A549 (cell line): ENCODE data around the gene KTN1. TPM values are rescaled to one million over a fixed set of nuclear protein-coding genes. Genes with fewer than 3 reads are reported as not detected.

Experiments
- ATAC-seq, 2 experiments: fragments of 200-7000 bp in 1 of 2; fragments of >200 bp in 1 of 2; cut with Nextera tagmentation in 1 of 2; cut with Tn5 transposase in 1 of 2; 3 replicates each; pipeline versions ENCODE4 v1.8.0 to v1.9.1; 2018 to 2020; ENCODE audit warnings: mild to moderate bottlenecking in 1 of 2, moderate library complexity in 1 of 2
- CTCF ChIA-PET: fragments of 300-600 bp; sonication (Branson Sonifier 250); formaldehyde crosslinking; extraction: SDS; loops from one replicate; lab custom pipeline; 2021; ENCODE audit warnings: antibody characterized with exemption, inconsistent platforms; lab: Yijun Ruan, JAX
- POLR2A ChIA-PET: fragments of 350-600 bp; formaldehyde crosslinking; extraction: SDS; loops from one replicate; lab custom pipeline; 2021; ENCODE audit warnings: antibody characterized with exemption, inconsistent platforms; lab: Yijun Ruan, JAX
- DNase-seq, 2 experiments: peaks; one replicate each; pipeline versions ENCODE4 v3.0.0 to v3.0.0-alpha.2; 2011 to 2016; ENCODE audit warnings: low read depth in 1 of 2, low spot score in 1 of 2
- FAIRE-seq: peaks from 2 replicates; lab custom pipeline; 2011; peaks lifted over from hg19 to GRCh38; lab: Jason Lieb, UNC
- H3K27ac ChIP-seq, 2 experiments: fragments of >200 bp; sonication (Bioruptor Twin); formaldehyde crosslinking; 3 replicates each; pipeline ENCODE4 v1.5.1; 2016 to 2017
- H3K4me1 ChIP-seq: fragments of >200 bp; sonication (Bioruptor Twin); formaldehyde crosslinking; 3 replicates; pipeline ENCODE4 v1.6.1; 2016
- H3K4me2 ChIP-seq: fragments of >200 bp; sonication (Bioruptor Twin); formaldehyde crosslinking; 3 replicates; pipeline ENCODE4 v1.6.1; 2016
- H3K4me3 ChIP-seq: fragments of >200 bp; sonication (Bioruptor Twin); formaldehyde crosslinking; 3 replicates; pipeline ENCODE4 v1.5.1; 2016
- H3K9me3 ChIP-seq: fragments of >200 bp; sonication (Bioruptor Twin); formaldehyde crosslinking; 3 replicates; pipeline ENCODE4 v1.6.1; 2016
- CBX8 ChIP-seq: fragments of 200-600 bp; sonication (generic); IDR thresholded peaks from 2 replicates; pipeline ENCODE4 v1.6.1; 2016
- CEBPB ChIP-seq, 2 experiments: fragments of >200 bp in 1 of 2; sonication (Bioruptor Twin) in 1 of 2; formaldehyde crosslinking in 1 of 2; IDR thresholded peaks; 2 replicates each; pipeline ENCODE4 v1.6.1; 2012 to 2016
- CHD2 ChIP-seq: fragments of 150-350 bp; IDR thresholded peaks from 2 replicates; pipeline ENCODE4 v1.6.1; 2014; ENCODE audit warnings: low read length; ENCODE audit not compliant: partially characterized antibody
- CTCF ChIP-seq: fragments of >200 bp; sonication (Bioruptor Twin); formaldehyde crosslinking; IDR thresholded peaks from 3 replicates; pipeline ENCODE4 v1.5.1; 2016
- GATA3 ChIP-seq: IDR thresholded peaks from 2 replicates; pipeline ENCODE4 v1.6.1; 2012; ENCODE audit warnings: borderline replicate concordance
- HDAC2 ChIP-seq: fragments of 200-600 bp; sonication (generic); IDR thresholded peaks from 2 replicates; pipeline ENCODE4 v1.6.1; 2016
- HOXA7 ChIP-seq: fragments of 250-450 bp; sonication (Bioruptor Pico); IDR thresholded peaks from 2 replicates; pipeline ENCODE4 v1.5.0; 2020; ENCODE audit warnings: mild to moderate bottlenecking, moderate library complexity
- HOXB13 ChIP-seq: fragments of 250-450 bp; sonication (Bioruptor Pico); IDR thresholded peaks from 2 replicates; pipeline ENCODE4 v1.5.0; 2020; ENCODE audit warnings: low read depth, mild to moderate bottlenecking, moderate library complexity
- HOXB5 ChIP-seq: fragments of 250-450 bp; sonication (Bioruptor Pico); IDR thresholded peaks from 2 replicates; pipeline ENCODE4 v1.5.0; 2020; ENCODE audit warnings: mild to moderate bottlenecking, moderate library complexity
- KDM5A ChIP-seq: fragments of 200-600 bp; sonication (generic); IDR thresholded peaks from 2 replicates; pipeline ENCODE4 v1.6.1; 2016; ENCODE audit warnings: antibody characterized with exemption, mild to moderate bottlenecking
- MAFK ChIP-seq: fragments of 450-650 bp; IDR thresholded peaks from 2 replicates; pipeline ENCODE4 v1.6.1; 2014; ENCODE audit not compliant: partially characterized antibody
- MAZ ChIP-seq: fragments of 150-350 bp; IDR thresholded peaks from 2 replicates; pipeline ENCODE4 v1.6.1; 2014; ENCODE audit warnings: antibody characterized with exemption, low read depth, low read length, borderline replicate concordance
- NR3C1 ChIP-seq: fragments of >200 bp; sonication (Bioruptor Twin); formaldehyde crosslinking; IDR thresholded peaks from 3 replicates; pipeline ENCODE4 v1.6.1; 2017
- PHF8 ChIP-seq: fragments of 200-600 bp; sonication (generic); IDR thresholded peaks from 2 replicates; pipeline ENCODE4 v1.6.1; 2016; ENCODE audit warnings: low read depth, mild to moderate bottlenecking, antibody characterized with exemption, moderate library complexity, borderline replicate concordance
- RAD21 ChIP-seq, 2 experiments: fragments of >200 bp in 1 of 2; sonication (Bioruptor Twin) in 1 of 2; formaldehyde crosslinking in 1 of 2; IDR thresholded peaks in 1 of 2; conservative IDR thresholded peaks in 1 of 2; 2 replicates in 1 of 2; 3 replicates in 1 of 2; pipeline ENCODE4 v1.6.1; 2012 to 2018; ENCODE audit warnings: inconsistent platforms in 1 of 2
- RCOR1 ChIP-seq: fragments of 150-350 bp; IDR thresholded peaks from 2 replicates; pipeline ENCODE4 v1.6.1; 2014; ENCODE audit warnings: antibody characterized with exemption, low read length, low read depth
- RNF2 ChIP-seq: fragments of 200-600 bp; sonication (generic); IDR thresholded peaks from 2 replicates; pipeline ENCODE4 v1.6.1; 2016; ENCODE audit warnings: low read depth, mild to moderate bottlenecking, antibody characterized with exemption, moderate library complexity, borderline replicate concordance
- TP53 ChIP-seq: fragments of 250-450 bp; sonication (Bioruptor Pico); IDR thresholded peaks from 2 replicates; pipeline ENCODE4 v1.5.0; 2021; ENCODE audit warnings: mild to moderate bottlenecking, moderate library complexity
- ZC3H11A ChIP-seq: fragments of 450-650 bp; IDR thresholded peaks from 2 replicates; pipeline ENCODE4 v1.6.1; 2014; ENCODE audit warnings: antibody characterized with exemption, mild to moderate bottlenecking
- WGBS: methylation state at CpG from one replicate; pipeline ENCODE4 v1.1.6; 2017; ENCODE audit errors: missing lambda C conversion rate; 5-methylcytosine and 5-hydroxymethylcytosine counted together
- polyA plus RNA-seq, 4 experiments: library from polyadenylated mRNA; depleted of rRNA in 3 of 4; stranded (reverse); fragments of >200 nt; fragmentation: RNase III in 1 of 4; extraction: RNeasy Plus Mini Kit Qiagen cat#74134 plus additional on column Dnase treatment in 1 of 4; gene quantifications; 2 replicates in 3 of 4; 3 replicates in 1 of 4; pipeline ENCODE4 v1.2.3, GENCODE V29; 2011 to 2017
- TF ChIP-seq, protein P1 (sequence below): fragments of >200 bp; sonication (Bioruptor Twin); formaldehyde crosslinking; IDR thresholded peaks from 3 replicates; pipeline ENCODE4 v1.6.1; 2016
- TF ChIP-seq, protein P2 (sequence below): fragments of 450-650 bp; IDR thresholded peaks from 2 replicates; pipeline ENCODE4 v1.6.1; 2014; ENCODE audit warnings: antibody characterized with exemption

The KTN1 gene
- polyA plus RNA-seq, 2 of the 4 experiments (the other 2 are of a cell fraction) = 153 to 233 TPM

- 0 out of 2 replicates have a peak, but pooled peaks have one; percentile 41 for TF ChIP-seq HDAC2
- TF ChIP-seq HOXB5 (CRISPR knock-in tag) = no peak
These were observed at the start of gene KTN1 (continued) for GRCh38 chr14:55579724-55580469.

GRCh38 chr14:55530464-55530863 is 49.5 kb upstream of the KTN1 start:
- ChIA-PET POLR2A (no interaction called here), CTCF (interaction anchor here (0.6 to 1.7 kb wide), 2 partner anchors 27 to 32 kb away, joined by 3 to 4 read pairs; no protein-coding TSS in a partner anchor)
- WGBS = 80% methylated on average over 3 of the region's 3 CpGs
- TF ChIP-seq MAZ (no peak), MAFK (no peak), RNF2 (no peak)
- TF ChIP-seq, protein P1, sequence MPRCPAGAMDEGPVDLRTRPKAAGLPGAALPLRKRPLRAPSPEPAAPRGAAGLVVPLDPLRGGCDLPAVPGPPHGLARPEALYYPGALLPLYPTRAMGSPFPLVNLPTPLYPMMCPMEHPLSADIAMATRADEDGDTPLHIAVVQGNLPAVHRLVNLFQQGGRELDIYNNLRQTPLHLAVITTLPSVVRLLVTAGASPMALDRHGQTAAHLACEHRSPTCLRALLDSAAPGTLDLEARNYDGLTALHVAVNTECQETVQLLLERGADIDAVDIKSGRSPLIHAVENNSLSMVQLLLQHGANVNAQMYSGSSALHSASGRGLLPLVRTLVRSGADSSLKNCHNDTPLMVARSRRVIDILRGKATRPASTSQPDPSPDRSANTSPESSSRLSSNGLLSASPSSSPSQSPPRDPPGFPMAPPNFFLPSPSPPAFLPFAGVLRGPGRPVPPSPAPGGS = no peak
- Histone ChIP-seq H3K9me3 (no peaks in the 10 kb centered on the region), H3K4me3 (no peak overlapping the region), H3K4me1 (no peaks in the 10 kb centered on the region), H3K27ac (no peak overlapping the region), H3K4me2 (no peak overlapping the region)
- ATAC-seq = no peak
- DNase-seq = no peak
- FAIRE-seq = no peak

DNA sequence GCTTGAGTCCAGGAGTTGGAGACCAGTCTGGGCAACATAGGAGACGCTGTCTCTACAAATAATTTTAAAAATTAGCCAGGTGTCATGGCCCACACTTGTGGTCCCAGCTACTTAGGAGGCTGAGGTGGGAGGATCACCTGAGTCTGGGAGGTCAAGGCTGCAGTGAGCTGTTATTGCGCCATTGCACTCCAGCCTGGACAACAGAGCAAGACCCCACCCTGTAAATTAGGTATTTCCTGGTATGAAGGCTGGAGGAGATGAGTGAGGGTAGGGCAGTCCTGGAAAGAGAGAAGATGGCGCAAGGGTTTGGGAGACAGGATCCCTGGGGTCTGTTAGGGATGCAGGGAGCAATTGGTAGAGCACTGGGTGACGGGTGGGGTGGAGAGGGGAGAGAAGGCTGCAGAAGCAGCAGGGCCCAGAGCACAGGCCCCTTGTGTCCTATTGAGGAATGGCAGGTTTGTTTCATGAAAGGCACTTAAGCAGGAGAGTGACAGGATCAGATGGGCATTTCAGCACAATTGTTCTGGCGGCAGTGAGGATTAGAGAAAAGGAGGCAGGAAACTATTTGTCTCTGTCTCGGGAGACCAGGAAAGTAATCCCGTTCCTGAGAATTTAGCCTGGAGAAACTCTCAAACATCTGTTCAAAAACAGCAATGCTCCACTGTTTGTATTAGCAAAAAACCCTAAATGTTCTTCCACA is 47.2 kb upstream of the KTN1 start:
- CTCF ChIA-PET = interaction anchor here (1.0 to 1.5 kb wide), 2 partner anchors 10 to 11 kb away, joined by 3 to 5 read pairs; no protein-coding TSS in a partner anchor
- TF ChIP-seq HOXB13 (CRISPR knock-in tag) (no peak), GATA3 (no peak), KDM5A (no peak), TP53 (CRISPR knock-in tag) (no peak), RCOR1 (no peak), RAD21 (conservative IDR thresholded peaks at IDR 0.05 in 1 of 2, IDR thresholded peaks at IDR 0.05 in 1 of 2) (no peak), HOXA7 (CRISPR knock-in tag) (no peak), PHF8 (no peak), CBX8 (no peak), ZC3H11A (no peak), CHD2 (no peak), CEBPB (IDR thresholded peaks at IDR 0.05) (no peak), CTCF (no peak), MAFK (no peak), MAZ (no peak), NR3C1 (no peak)
- TF ChIP-seq, protein P2, sequence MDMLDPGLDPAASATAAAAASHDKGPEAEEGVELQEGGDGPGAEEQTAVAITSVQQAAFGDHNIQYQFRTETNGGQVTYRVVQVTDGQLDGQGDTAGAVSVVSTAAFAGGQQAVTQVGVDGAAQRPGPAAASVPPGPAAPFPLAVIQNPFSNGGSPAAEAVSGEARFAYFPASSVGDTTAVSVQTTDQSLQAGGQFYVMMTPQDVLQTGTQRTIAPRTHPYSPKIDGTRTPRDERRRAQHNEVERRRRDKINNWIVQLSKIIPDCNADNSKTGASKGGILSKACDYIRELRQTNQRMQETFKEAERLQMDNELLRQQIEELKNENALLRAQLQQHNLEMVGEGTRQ = no peak
- ATAC-seq (peak; percentile 76 to 77; a peak in 5 of 6 replicates), DNase-seq (no peak), FAIRE-seq (no peak)
- Histone ChIP-seq H3K4me3 (no peak overlapping the region), H3K27ac (no peak overlapping the region), H3K4me2 (no peak overlapping the region), H3K4me1 (no peaks in the 10 kb centered on the region; the same call in 2 of the 3 replicates), H3K9me3 (peaks cover 3% of the 10 kb centered on the region; the same call in 1 of the 3 replicates)
- POLR2A ChIA-PET = interaction anchor here (0.6 kb wide), 1 partner anchor 11 kb away, joined by 3 read pairs; no protein-coding TSS in a partner anchor
- WGBS = 76% methylated on average over 7 of the region's 7 CpGs
